ENCODE data around the gene FNBP1. TPM values are rescaled to one million over a fixed set of nuclear protein-coding genes. Genes with fewer than 3 reads are reported as not detected.

FNBP1 gene
- total and polyA plus RNA-seq, 2 of the 13 experiments (the other 11 are each of a cell fraction or from before 2014, with no cell fraction given), result 5.4 to 19.5 TPM

DNA sequence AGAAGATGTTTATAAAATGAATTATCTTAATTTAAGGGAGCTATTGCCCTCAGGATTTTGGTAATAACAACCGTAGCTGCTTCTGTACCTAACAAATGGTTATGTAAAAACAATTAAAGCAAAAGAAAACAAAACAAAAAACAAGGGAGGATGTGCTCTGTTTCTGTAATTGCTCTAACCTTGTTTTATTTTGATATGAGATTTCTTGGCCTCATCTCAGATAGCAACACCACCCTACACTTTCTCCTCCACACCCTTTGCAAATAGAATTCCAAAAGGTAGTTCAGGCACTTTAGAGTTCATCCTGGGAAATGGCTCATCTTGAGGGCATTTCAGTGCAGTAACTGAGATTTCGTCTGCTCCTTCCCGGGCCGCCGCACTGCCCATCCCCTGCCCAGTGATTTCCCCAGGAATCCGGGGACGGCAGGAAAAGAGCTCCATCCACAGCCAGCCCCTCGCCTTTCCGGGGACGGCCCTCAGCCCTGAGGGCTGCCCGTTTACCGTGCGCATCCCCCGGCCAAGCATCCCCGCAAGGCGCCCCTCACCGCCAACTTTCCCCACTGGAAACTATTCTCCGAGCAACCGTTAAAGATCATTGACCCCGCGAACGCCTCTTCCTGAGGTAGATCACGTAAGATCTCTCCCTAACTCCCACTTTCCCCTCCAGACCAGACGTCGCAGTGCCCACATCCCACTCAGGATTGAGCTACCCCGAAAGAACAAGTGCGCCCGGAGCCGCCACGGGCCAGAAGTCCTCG is 1.2 kb downstream of the FNBP1 start:
- DNase-seq (ENCODE audit: low spot score) (no peak), FAIRE-seq (no peak), ATAC-seq (peak; percentile 5; the same call in 1 of the 3 replicates)
- BruUV-seq (replicated peaks), result TSS peak; percentile 47
- H3K4me2 ChIP-seq (ENCODE audit: low read depth, low read length), result peak overlapping the region; percentile 71
- POLR2A ChIA-PET, result interaction anchor here (1.1 to 4.0 kb wide), 4 partner anchors 10 to 156 kb away, joined by 4 to 39 read pairs (median 12); partner anchors contain the start of gene GPR107
- peak overlapping the region; percentile 68 to 97 (median 78) for H3K4me3 ChIP-seq (replicated peaks in 1 of 3; ENCODE audit: insufficient read depth in 1 of 3, low read depth in 2 of 3, low read length in 3 of 3)
- peak overlapping the region; percentile 83 for H3K9ac ChIP-seq (ENCODE audit: insufficient read depth, low read depth, low read length)
- CTCF ChIA-PET (ENCODE audit: low intra/inter-chr PET ratio, low total read pairs), result no interaction called here
- 3% methylated on average over 25 of the region's 31 CpGs for WGBS (ENCODE audit: low lambda C conversion rate)
- H4K20me1 ChIP-seq (ENCODE audit: insufficient read depth, low read length), result 0 out of 2 replicates have a peak, but pooled peaks cover 3% of the 10 kb centered on the region
- H3K9me3 ChIP-seq (ENCODE audit: low read length), result no peaks in the 10 kb centered on the region
- H2AFZ ChIP-seq (ENCODE audit: low read length), result no peak overlapping the region
- no peaks in the 10 kb centered on the region for H3K27me3 ChIP-seq (ENCODE audit: control insufficient read depth in 1 of 2, insufficient read depth in 2 of 2, low read length in 2 of 2)
- in situ Hi-C loops (cut with HindIII; ENCODE audit: extremely low pct_ligation_motif_present, low pct_unique_long_range_greater_than_20kb) (loop anchor here (5.0 kb wide), 1 partner anchor 155 kb away; no protein-coding TSS in a partner anchor), intact Hi-C loops (cut with micrococcal nuclease; ENCODE audit: unreplicated experiment) (no loop called here)
- peaks cover 55% of the 10 kb centered on the region for H3K4me1 ChIP-seq (ENCODE audit: insufficient read depth, low read length)
- H3K27ac ChIP-seq (ENCODE audit: extremely low read length, insufficient read depth, low read length), result peak overlapping the region; percentile 85
- no peaks in the 10 kb centered on the region for H3K36me3 ChIP-seq (replicated peaks in 1 of 2; ENCODE audit: control insufficient read depth in 1 of 2, insufficient read depth in 2 of 2, low read length in 2 of 2)
- peaks cover 41% of the 10 kb centered on the region for H3K79me2 ChIP-seq (ENCODE audit: insufficient read depth, low read length)
- TF ChIP-seq ZNF773 (CRISPR knock-in tag; IDR thresholded peaks at IDR 0.05; ENCODE audit: borderline replicate concordance) (0 out of 2 replicates have a peak, but pooled peaks have one; percentile 6), BRD4 (CRISPR knock-in tag; IDR thresholded peaks at IDR 0.05) (peak; percentile 24; the same call in 1 of the 2 replicates), NR1H2 (CRISPR knock-in tag; IDR thresholded peaks at IDR 0.05; ENCODE audit: borderline replicate concordance, low read depth) (no peak), HOXA5 (CRISPR knock-in tag; IDR thresholded peaks at IDR 0.05) (0 out of 2 replicates have a peak, but pooled peaks have one; percentile 14), ZNF850 (CRISPR knock-in tag; conservative IDR thresholded peaks at IDR 0.05) (0 out of 2 replicates have a peak, but pooled peaks have one; percentile 57)
- TF ChIP-seq, protein P1, sequence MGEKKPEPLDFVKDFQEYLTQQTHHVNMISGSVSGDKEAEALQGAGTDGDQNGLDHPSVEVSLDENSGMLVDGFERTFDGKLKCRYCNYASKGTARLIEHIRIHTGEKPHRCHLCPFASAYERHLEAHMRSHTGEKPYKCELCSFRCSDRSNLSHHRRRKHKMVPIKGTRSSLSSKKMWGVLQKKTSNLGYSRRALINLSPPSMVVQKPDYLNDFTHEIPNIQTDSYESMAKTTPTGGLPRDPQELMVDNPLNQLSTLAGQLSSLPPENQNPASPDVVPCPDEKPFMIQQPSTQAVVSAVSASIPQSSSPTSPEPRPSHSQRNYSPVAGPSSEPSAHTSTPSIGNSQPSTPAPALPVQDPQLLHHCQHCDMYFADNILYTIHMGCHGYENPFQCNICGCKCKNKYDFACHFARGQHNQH (CRISPR knock-in tag; IDR thresholded peaks at IDR 0.05), result 0 out of 2 replicates have a peak, but pooled peaks have one; percentile 15
- TF ChIP-seq, protein P2, sequence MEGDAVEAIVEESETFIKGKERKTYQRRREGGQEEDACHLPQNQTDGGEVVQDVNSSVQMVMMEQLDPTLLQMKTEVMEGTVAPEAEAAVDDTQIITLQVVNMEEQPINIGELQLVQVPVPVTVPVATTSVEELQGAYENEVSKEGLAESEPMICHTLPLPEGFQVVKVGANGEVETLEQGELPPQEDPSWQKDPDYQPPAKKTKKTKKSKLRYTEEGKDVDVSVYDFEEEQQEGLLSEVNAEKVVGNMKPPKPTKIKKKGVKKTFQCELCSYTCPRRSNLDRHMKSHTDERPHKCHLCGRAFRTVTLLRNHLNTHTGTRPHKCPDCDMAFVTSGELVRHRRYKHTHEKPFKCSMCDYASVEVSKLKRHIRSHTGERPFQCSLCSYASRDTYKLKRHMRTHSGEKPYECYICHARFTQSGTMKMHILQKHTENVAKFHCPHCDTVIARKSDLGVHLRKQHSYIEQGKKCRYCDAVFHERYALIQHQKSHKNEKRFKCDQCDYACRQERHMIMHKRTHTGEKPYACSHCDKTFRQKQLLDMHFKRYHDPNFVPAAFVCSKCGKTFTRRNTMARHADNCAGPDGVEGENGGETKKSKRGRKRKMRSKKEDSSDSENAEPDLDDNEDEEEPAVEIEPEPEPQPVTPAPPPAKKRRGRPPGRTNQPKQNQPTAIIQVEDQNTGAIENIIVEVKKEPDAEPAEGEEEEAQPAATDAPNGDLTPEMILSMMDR (CRISPR knock-in tag; IDR thresholded peaks at IDR 0.05), result 0 out of 2 replicates have a peak, but pooled peaks have one; percentile 22
- TF ChIP-seq, protein P3, sequence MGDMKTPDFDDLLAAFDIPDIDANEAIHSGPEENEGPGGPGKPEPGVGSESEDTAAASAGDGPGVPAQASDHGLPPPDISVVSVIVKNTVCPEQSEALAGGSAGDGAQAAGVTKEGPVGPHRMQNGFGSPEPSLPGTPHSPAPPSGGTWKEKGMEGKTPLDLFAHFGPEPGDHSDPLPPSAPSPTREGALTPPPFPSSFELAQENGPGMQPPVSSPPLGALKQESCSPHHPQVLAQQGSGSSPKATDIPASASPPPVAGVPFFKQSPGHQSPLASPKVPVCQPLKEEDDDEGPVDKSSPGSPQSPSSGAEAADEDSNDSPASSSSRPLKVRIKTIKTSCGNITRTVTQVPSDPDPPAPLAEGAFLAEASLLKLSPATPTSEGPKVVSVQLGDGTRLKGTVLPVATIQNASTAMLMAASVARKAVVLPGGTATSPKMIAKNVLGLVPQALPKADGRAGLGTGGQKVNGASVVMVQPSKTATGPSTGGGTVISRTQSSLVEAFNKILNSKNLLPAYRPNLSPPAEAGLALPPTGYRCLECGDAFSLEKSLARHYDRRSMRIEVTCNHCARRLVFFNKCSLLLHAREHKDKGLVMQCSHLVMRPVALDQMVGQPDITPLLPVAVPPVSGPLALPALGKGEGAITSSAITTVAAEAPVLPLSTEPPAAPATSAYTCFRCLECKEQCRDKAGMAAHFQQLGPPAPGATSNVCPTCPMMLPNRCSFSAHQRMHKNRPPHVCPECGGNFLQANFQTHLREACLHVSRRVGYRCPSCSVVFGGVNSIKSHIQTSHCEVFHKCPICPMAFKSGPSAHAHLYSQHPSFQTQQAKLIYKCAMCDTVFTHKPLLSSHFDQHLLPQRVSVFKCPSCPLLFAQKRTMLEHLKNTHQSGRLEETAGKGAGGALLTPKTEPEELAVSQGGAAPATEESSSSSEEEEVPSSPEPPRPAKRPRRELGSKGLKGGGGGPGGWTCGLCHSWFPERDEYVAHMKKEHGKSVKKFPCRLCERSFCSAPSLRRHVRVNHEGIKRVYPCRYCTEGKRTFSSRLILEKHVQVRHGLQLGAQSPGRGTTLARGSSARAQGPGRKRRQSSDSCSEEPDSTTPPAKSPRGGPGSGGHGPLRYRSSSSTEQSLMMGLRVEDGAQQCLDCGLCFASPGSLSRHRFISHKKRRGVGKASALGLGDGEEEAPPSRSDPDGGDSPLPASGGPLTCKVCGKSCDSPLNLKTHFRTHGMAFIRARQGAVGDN (CRISPR knock-in tag; IDR thresholded peaks at IDR 0.05), result peak; percentile 31; the same call in 1 of the 2 replicates
- TF ChIP-seq, protein P4, sequence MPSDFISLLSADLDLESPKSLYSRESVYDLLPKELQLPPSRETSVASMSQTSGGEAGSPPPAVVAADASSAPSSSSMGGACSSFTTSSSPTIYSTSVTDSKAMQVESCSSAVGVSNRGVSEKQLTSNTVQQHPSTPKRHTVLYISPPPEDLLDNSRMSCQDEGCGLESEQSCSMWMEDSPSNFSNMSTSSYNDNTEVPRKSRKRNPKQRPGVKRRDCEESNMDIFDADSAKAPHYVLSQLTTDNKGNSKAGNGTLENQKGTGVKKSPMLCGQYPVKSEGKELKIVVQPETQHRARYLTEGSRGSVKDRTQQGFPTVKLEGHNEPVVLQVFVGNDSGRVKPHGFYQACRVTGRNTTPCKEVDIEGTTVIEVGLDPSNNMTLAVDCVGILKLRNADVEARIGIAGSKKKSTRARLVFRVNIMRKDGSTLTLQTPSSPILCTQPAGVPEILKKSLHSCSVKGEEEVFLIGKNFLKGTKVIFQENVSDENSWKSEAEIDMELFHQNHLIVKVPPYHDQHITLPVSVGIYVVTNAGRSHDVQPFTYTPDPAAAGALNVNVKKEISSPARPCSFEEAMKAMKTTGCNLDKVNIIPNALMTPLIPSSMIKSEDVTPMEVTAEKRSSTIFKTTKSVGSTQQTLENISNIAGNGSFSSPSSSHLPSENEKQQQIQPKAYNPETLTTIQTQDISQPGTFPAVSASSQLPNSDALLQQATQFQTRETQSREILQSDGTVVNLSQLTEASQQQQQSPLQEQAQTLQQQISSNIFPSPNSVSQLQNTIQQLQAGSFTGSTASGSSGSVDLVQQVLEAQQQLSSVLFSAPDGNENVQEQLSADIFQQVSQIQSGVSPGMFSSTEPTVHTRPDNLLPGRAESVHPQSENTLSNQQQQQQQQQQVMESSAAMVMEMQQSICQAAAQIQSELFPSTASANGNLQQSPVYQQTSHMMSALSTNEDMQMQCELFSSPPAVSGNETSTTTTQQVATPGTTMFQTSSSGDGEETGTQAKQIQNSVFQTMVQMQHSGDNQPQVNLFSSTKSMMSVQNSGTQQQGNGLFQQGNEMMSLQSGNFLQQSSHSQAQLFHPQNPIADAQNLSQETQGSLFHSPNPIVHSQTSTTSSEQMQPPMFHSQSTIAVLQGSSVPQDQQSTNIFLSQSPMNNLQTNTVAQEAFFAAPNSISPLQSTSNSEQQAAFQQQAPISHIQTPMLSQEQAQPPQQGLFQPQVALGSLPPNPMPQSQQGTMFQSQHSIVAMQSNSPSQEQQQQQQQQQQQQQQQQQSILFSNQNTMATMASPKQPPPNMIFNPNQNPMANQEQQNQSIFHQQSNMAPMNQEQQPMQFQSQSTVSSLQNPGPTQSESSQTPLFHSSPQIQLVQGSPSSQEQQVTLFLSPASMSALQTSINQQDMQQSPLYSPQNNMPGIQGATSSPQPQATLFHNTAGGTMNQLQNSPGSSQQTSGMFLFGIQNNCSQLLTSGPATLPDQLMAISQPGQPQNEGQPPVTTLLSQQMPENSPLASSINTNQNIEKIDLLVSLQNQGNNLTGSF (CRISPR knock-in tag; IDR thresholded peaks at IDR 0.05), result 0 out of 2 replicates have a peak, but pooled peaks have one; percentile 27
